CD4-positive, alpha-beta T cell (primary cell): Measurements from ENCODE around the gene WDR90. TPM values are rescaled to one million over a fixed set of nuclear protein-coding genes. Genes with fewer than 3 reads are reported as not detected.

Source experiments
- ATAC-seq: fragments of 200-7000 bp; cut with Tn5 transposase; one replicate; pipeline ENCODE4 v1.10.0; 2022; ENCODE audit warnings: mild to moderate bottlenecking; ENCODE audit not compliant: poor library complexity
- CTCF ChIA-PET: fragments of 350-600 bp; sonication (Branson Sonifier 250); formaldehyde crosslinking; loops from one replicate; lab custom pipeline; 2021; ENCODE audit warnings: antibody characterized with exemption, inconsistent platforms; lab: Charles Lee
- POLR2A ChIA-PET: fragments of 350-600 bp; sonication (Branson Sonifier 250); formaldehyde crosslinking; loops from one replicate; lab custom pipeline; 2021; ENCODE audit warnings: antibody characterized with exemption, inconsistent platforms; lab: Charles Lee
- DNase-seq, 14 experiments: peaks; one replicate each; pipeline ENCODE4 v3.0.0-alpha.2; 2013 to 2020; ENCODE audit warnings: mixed read lengths in 2 of 14
- H3K27ac ChIP-seq, 2 donors: one replicate each; pipeline versions ENCODE4 v1.5.1 to v1.7.0; 2013; ENCODE audit warnings: low read length in 2 of 2, low read depth in 1 of 2, mild to moderate bottlenecking in 1 of 2
- H3K27me3 ChIP-seq, 2 experiments: 1 replicate in 1 of 2; 2 replicates in 1 of 2; pipeline versions ENCODE4 v1.6.1 to v1.7.0; 2013; ENCODE audit warnings: low read length in 2 of 2, control low read depth in 1 of 2, mild to moderate bottlenecking in 1 of 2, moderate library complexity in 1 of 2; ENCODE audit not compliant: insufficient read depth in 2 of 2, control insufficient read depth in 1 of 2
- H3K36me3 ChIP-seq: one replicate; pipeline ENCODE4 v1.6.1; 2013; ENCODE audit warnings: low read length, control low read depth; ENCODE audit not compliant: insufficient read depth
- H3K4me1 ChIP-seq: one replicate; pipeline ENCODE4 v1.6.1; 2013; ENCODE audit warnings: low read length, control low read depth; ENCODE audit not compliant: insufficient read depth
- H3K4me3 ChIP-seq: one replicate; pipeline ENCODE4 v1.5.1; 2013; ENCODE audit warnings: mild to moderate bottlenecking, low read length, moderate library complexity
- H3K9me3 ChIP-seq, 2 experiments: 1 replicate in 1 of 2; 2 replicates in 1 of 2; pipeline versions ENCODE4 v1.6.1 to v1.7.0; 2013; ENCODE audit warnings: low read length in 2 of 2, mild to moderate bottlenecking in 2 of 2, control low read depth in 1 of 2, moderate library complexity in 1 of 2; ENCODE audit not compliant: control insufficient read depth in 1 of 2, insufficient read depth in 1 of 2
- H3K27ac Mint-ChIP-seq: one replicate; pipeline ENCODE4 v1.8.0; 2020; ENCODE audit warnings: mixed read lengths
- H3K27me3 Mint-ChIP-seq: one replicate; pipeline ENCODE4 v1.8.0; 2021; ENCODE audit warnings: mixed read lengths
- H3K36me3 Mint-ChIP-seq: one replicate; pipeline ENCODE4 v1.8.0; 2021; ENCODE audit warnings: low read depth, mixed read lengths
- H3K4me1 Mint-ChIP-seq: one replicate; pipeline ENCODE4 v1.8.0; 2021; ENCODE audit warnings: low read depth, mixed read lengths
- H3K4me3 Mint-ChIP-seq: one replicate; pipeline ENCODE4 v1.8.0; 2020; ENCODE audit warnings: mild to moderate bottlenecking, mixed read lengths
- H3K9me3 Mint-ChIP-seq: one replicate; pipeline ENCODE4 v1.8.0; 2020; ENCODE audit warnings: mixed read lengths
- intact Hi-C, 2 experiments: fragments of 100-400 bp; cut with DNase I in 1 of 2; cut with micrococcal nuclease in 1 of 2; formaldehyde crosslinking; loops; one replicate each; pipeline versions ENCODE4 v1.15.1 to v1.9.0; 2023 to 2025; cut with DNase I, micrococcal nuclease
- total RNA-seq, 174 experiments: library from RNA in 2 of 174; stranded (reverse) in 2 of 174; gene quantifications; one replicate each; pipeline ENCODE4 v1.2.3 and lab custom pipeline; 2021 to 2026
- TF ChIP-seq, protein P1 (sequence below): fragments of 200-600 bp; IDR thresholded peaks from one replicate; pipeline ENCODE4 v1.8.0; 2022; ENCODE audit warnings: antibody characterized with exemption, mild to moderate bottlenecking

The WDR90 gene
- total RNA-seq, 2 experiments from 2014 or later, result 8.1 to 10.3 TPM

DNA sequence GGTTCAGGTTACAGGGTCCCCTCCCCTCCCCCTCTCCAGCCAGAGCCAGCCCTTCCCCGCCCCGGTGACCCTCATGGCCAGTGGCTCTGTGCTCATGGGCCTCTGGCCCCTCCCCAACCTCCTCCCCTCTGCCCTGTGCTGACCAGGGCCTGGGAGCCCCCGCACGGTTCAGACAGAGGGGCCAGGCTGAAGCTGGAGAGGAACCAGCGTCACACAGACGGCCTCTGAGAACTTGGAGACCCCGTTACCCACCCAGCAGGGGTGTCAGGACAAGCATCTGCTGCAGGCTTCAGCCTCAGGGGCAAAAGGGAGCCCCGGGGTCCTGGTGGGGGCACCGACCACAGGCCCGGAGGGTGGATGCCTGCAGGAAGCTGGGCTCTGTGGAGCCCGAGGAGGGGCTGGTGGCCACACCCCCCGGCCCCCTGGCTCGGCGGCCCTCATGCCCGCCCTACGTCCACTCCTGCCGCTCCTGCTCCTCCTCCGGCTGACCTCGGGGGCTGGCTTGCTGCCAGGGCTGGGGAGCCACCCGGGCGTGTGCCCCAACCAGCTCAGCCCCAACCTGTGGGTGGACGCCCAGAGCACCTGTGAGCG, 18.3 kb upstream of the WDR90 start, which contains the start of gene WFIKKN1:
Gene WFIKKN1 (plus strand): TSS at position 171 of the 591 bp plus-strand sequence. CDS start 269 bp downstream, at position 440.
- TF ChIP-seq, protein P1, sequence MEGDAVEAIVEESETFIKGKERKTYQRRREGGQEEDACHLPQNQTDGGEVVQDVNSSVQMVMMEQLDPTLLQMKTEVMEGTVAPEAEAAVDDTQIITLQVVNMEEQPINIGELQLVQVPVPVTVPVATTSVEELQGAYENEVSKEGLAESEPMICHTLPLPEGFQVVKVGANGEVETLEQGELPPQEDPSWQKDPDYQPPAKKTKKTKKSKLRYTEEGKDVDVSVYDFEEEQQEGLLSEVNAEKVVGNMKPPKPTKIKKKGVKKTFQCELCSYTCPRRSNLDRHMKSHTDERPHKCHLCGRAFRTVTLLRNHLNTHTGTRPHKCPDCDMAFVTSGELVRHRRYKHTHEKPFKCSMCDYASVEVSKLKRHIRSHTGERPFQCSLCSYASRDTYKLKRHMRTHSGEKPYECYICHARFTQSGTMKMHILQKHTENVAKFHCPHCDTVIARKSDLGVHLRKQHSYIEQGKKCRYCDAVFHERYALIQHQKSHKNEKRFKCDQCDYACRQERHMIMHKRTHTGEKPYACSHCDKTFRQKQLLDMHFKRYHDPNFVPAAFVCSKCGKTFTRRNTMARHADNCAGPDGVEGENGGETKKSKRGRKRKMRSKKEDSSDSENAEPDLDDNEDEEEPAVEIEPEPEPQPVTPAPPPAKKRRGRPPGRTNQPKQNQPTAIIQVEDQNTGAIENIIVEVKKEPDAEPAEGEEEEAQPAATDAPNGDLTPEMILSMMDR, result no peak
- intact Hi-C loops, result no loop called here
- Histone ChIP-seq H3K4me3 (no peak within 1 kb of the TSS), H3K9me3 (no peaks in the 10 kb centered on the region), H3K27me3 (no peaks in the 10 kb centered on the region), H3K4me1 (peaks cover 26% of the 10 kb centered on the region), H3K36me3 (peaks cover 7% of the 10 kb centered on the region), H3K27ac (no peak within 1 kb of the TSS)
- POLR2A ChIA-PET, result no interaction called here
- no peak within 1 kb of the TSS for H3K27ac Mint-ChIP-seq
- no peak within 1 kb of the TSS for H3K4me3 Mint-ChIP-seq
- ATAC-seq, result no peak
- H3K9me3 Mint-ChIP-seq, result no peaks in the 10 kb centered on the region
- no peaks in the 10 kb centered on the region for H3K36me3 Mint-ChIP-seq
- H3K4me1 Mint-ChIP-seq, result no peaks in the 10 kb centered on the region
- peak in 1 of 14 experiments; percentile 35 for DNase-seq
- H3K27me3 Mint-ChIP-seq, result no peaks in the 10 kb centered on the region
- CTCF ChIA-PET, result no interaction called here

- intact Hi-C loops, result no loop called here
- TF ChIP-seq, protein P1, result no peak
- H3K27ac ChIP-seq, result no peak overlapping the region
- no peak for ATAC-seq
- Mint-ChIP-seq H3K27me3 (peaks cover 6% of the 10 kb centered on the region), H3K27ac (no peak overlapping the region), H3K36me3 (peaks cover 9% of the 10 kb centered on the region), H3K4me3 (no peak overlapping the region), H3K4me1 (peaks cover 7% of the 10 kb centered on the region), H3K9me3 (no peaks in the 10 kb centered on the region)
- H3K9me3 ChIP-seq, result no peaks in the 10 kb centered on the region
- no peak overlapping the region for H3K4me3 ChIP-seq
- ChIA-PET POLR2A (no interaction called here), CTCF (no interaction called here)
- H3K27me3 ChIP-seq, result no peaks in the 10 kb centered on the region
- no peak for DNase-seq
- peaks cover 28% of the 10 kb centered on the region for H3K4me1 ChIP-seq
- peaks cover 3% of the 10 kb centered on the region for H3K36me3 ChIP-seq
These were observed 17.3 kb upstream of the WDR90 start for GRCh38 chr16:631808-632358.

- ChIA-PET POLR2A (no interaction called here), CTCF (no interaction called here)
- TF ChIP-seq, protein P1, result no peak
- no peaks in the 10 kb centered on the region for H3K36me3 ChIP-seq
- H3K36me3 Mint-ChIP-seq, result peaks cover 9% of the 10 kb centered on the region
- intact Hi-C loops, result no loop called here
- ATAC-seq, result no peak
- no peak overlapping the region for H3K27ac Mint-ChIP-seq
- H3K27me3 ChIP-seq, result no peaks in the 10 kb centered on the region
- no peak overlapping the region for H3K27ac ChIP-seq
- H3K4me3 ChIP-seq, result no peak overlapping the region
- H3K9me3 Mint-ChIP-seq, result no peaks in the 10 kb centered on the region
- H3K4me3 Mint-ChIP-seq, result no peak overlapping the region
- H3K27me3 Mint-ChIP-seq, result peaks cover 6% of the 10 kb centered on the region
- peaks cover 0 to 6% of the 10 kb centered on the region in 2 experiments for H3K9me3 ChIP-seq
- DNase-seq, result peak in 1 of 14 experiments; percentile 42
- H3K4me1 ChIP-seq, result peaks cover 34% of the 10 kb centered on the region
- H3K4me1 Mint-ChIP-seq, result peaks cover 8% of the 10 kb centered on the region
These were observed 16.5 kb upstream of the WDR90 start for GRCh38 chr16:632486-633335.
